Measurements from ENCODE around the gene DEPDC5. TPM values are rescaled to one million over a fixed set of nuclear protein-coding genes. Genes with fewer than 3 reads are reported as not detected.
"Not testable (repeated sequence)": the region's sequence is repeated elsewhere in the genome, so short reads cannot be mapped to it uniquely, and the experiment has no call there.

Gene DEPDC5
- total and polyA plus RNA-seq, 10 of the 15 experiments (the other 5 are each of a cell fraction or from before 2014, with no cell fraction given), result 3.0 to 38.9 (median 22.8) TPM

GRCh38 chr22:31812977-31813605, 59.3 kb downstream of the DEPDC5 start:
- 90% methylated on average over 6 of the region's 6 CpGs for WGBS (ENCODE audit: insufficient coverage, insufficient replicate concordance, low lambda C conversion rate, missing lambda C conversion rate)

GRCh38 chr22:31813898-31814297, 60.1 kb downstream of the DEPDC5 start:
- POLR2A ChIA-PET, result interaction anchor here (0.5 kb wide), 1 partner anchor 21 kb away, joined by 3 read pairs; no protein-coding TSS in a partner anchor
- in situ Hi-C loops (cut with MboI); H3K9me3 ChIP-seq (replicated peaks; ENCODE audit: control insufficient read depth, insufficient read depth, low read length); RAD21 ChIA-PET (ENCODE audit: unreplicated experiment); H3K27ac ChIP-seq (ENCODE audit: control insufficient read depth, insufficient read depth); H3K9ac ChIP-seq (ENCODE audit: control insufficient read depth, insufficient read depth, low read length); H3K4me1 ChIP-seq (ENCODE audit: control insufficient read depth, insufficient read depth, low read length); DNase-seq (ENCODE audit: low read depth, low spot score); H3K4me2 ChIP-seq (ENCODE audit: control insufficient read depth, insufficient read depth); H3K4me3 ChIP-seq; H3K27me3 ChIP-seq (replicated peaks in 1 of 2; ENCODE audit: control insufficient read depth in 2 of 2, insufficient read depth in 2 of 2, low read length in 1 of 2); H2AFZ ChIP-seq (ENCODE audit: control insufficient read depth, low read depth, low read length); ATAC-seq; H3K79me2 ChIP-seq (ENCODE audit: control insufficient read depth, insufficient read depth, low read length); CTCF ChIA-PET; BruUV-seq (replicated peaks); intact Hi-C loops (cut with micrococcal nuclease; ENCODE audit: unreplicated experiment); FAIRE-seq; H4K20me1 ChIP-seq (ENCODE audit: control insufficient read depth, insufficient read depth); SMC1A ChIA-PET (ENCODE audit: uncharacterized antibody, unreplicated experiment): not testable (repeated sequence)
- 81% methylated on average over 7 of the region's 7 CpGs for WGBS (ENCODE audit: insufficient coverage, insufficient replicate concordance, low lambda C conversion rate, missing lambda C conversion rate)
- peaks cover 7 to 30% of the 10 kb centered on the region in 2 experiments for H3K36me3 ChIP-seq (ENCODE audit: control insufficient read depth in 2 of 2, insufficient read depth in 2 of 2, low read length in 1 of 2)

More at GRCh38 chr22:31812977-31813605, 59.3 kb downstream of the DEPDC5 start:
- CTCF ChIA-PET, result interaction anchor here (0.6 kb wide), 1 partner anchor 150 kb away, joined by 3 read pairs; no protein-coding TSS in a partner anchor
- DNase-seq (ENCODE audit: low read depth, low spot score) (no peak), FAIRE-seq (no peak), ATAC-seq (no peak)
- H3K27me3 ChIP-seq (replicated peaks in 1 of 2; ENCODE audit: control insufficient read depth in 2 of 2, insufficient read depth in 2 of 2, low read length in 1 of 2), result no peaks in the 10 kb centered on the region
- no peaks in the 10 kb centered on the region for H3K4me1 ChIP-seq (ENCODE audit: control insufficient read depth, insufficient read depth, low read length)
- H4K20me1 ChIP-seq (ENCODE audit: control insufficient read depth, insufficient read depth), result no peaks in the 10 kb centered on the region
- SMC1A ChIA-PET (ENCODE audit: uncharacterized antibody, unreplicated experiment), result no interaction called here
- TF ChIP-seq POLR2AphosphoS2 (IDR thresholded peaks at IDR 0.05; ENCODE audit: low read depth, low read length) (no peak), USF2 (IDR thresholded peaks at IDR 0.05; ENCODE audit: borderline replicate concordance, low read depth, low read length) (no peak), SUPT20H (IDR thresholded peaks at IDR 0.05; ENCODE audit: borderline replicate concordance, control insufficient read depth, low read depth, low read length) (no peak), RB1 (IDR thresholded peaks at IDR 0.05; ENCODE audit: borderline replicate concordance) (no peak), RFX5 (IDR thresholded peaks at IDR 0.05; ENCODE audit: low read depth, low read length) (no peak), JUND (IDR thresholded peaks at IDR 0.05; ENCODE audit: low read depth, low read length) (no peak), YBX1 (IDR thresholded peaks at IDR 0.05) (no peak), SIN3A (IDR thresholded peaks at IDR 0.05; ENCODE audit: low read depth, low read length) (no peak)
- H3K27ac ChIP-seq (ENCODE audit: control insufficient read depth, insufficient read depth), result no peak overlapping the region
- no peaks in the 10 kb centered on the region for H3K9me3 ChIP-seq (replicated peaks; ENCODE audit: control insufficient read depth, insufficient read depth, low read length)
- H3K4me2 ChIP-seq (ENCODE audit: control insufficient read depth, insufficient read depth), result no peak overlapping the region
- H3K36me3 ChIP-seq (ENCODE audit: control insufficient read depth in 2 of 2, insufficient read depth in 2 of 2, low read length in 1 of 2), result peaks cover 7 to 28% of the 10 kb centered on the region in 2 experiments
- H3K9ac ChIP-seq (ENCODE audit: control insufficient read depth, insufficient read depth, low read length), result no peak overlapping the region
- H3K4me3 ChIP-seq, result no peak overlapping the region
- BruUV-seq (replicated peaks), result no TSS peak
- POLR2A ChIA-PET, result interaction anchor here (0.5 kb wide), 1 partner anchor 20 kb away, joined by 3 read pairs; no protein-coding TSS in a partner anchor
- intact Hi-C loops (cut with micrococcal nuclease; ENCODE audit: unreplicated experiment) (no loop called here), in situ Hi-C loops (cut with MboI) (no loop called here)
- H3K79me2 ChIP-seq (ENCODE audit: control insufficient read depth, insufficient read depth, low read length), result no peaks in the 10 kb centered on the region
- H2AFZ ChIP-seq (ENCODE audit: control insufficient read depth, low read depth, low read length), result no peak overlapping the region
- RAD21 ChIA-PET (ENCODE audit: unreplicated experiment), result no interaction called here
